Muscle of leg (tissue), 11 donors: ENCODE results near the gene CALR. TPM values are rescaled to one million over a fixed set of nuclear protein-coding genes. Genes with fewer than 3 reads are reported as not detected.
"Not testable (repeated sequence)": the region's sequence is repeated elsewhere in the genome, so short reads cannot be mapped to it uniquely, and the experiment has no call there.

ENCODE experiments used
- DNase-seq: peaks from one replicate; pipeline ENCODE4 v3.0.0; 2013
- H3K27ac ChIP-seq: one replicate; pipeline ENCODE4 v1.5.1; 2013; ENCODE audit warnings: mild to moderate bottlenecking, low read length, control low read depth
- H3K27me3 ChIP-seq: one replicate; pipeline ENCODE4 v1.6.1; 2013; ENCODE audit warnings: low read length; ENCODE audit not compliant: control insufficient read depth, insufficient read depth
- H3K36me3 ChIP-seq: one replicate; pipeline ENCODE4 v1.6.1; 2013; ENCODE audit warnings: low read length; ENCODE audit not compliant: control insufficient read depth, insufficient read depth
- H3K4me1 ChIP-seq: one replicate; pipeline ENCODE4 v1.6.1; 2013; ENCODE audit warnings: low read length; ENCODE audit not compliant: control insufficient read depth, insufficient read depth
- H3K4me3 ChIP-seq: one replicate; pipeline ENCODE4 v1.5.1; 2013; ENCODE audit warnings: low read length, control low read depth
- H3K9me3 ChIP-seq: replicated peaks from 2 replicates; pipeline ENCODE4 v1.6.1; 2013; ENCODE audit warnings: low read depth, low read length; ENCODE audit not compliant: control insufficient read depth
- WGBS: methylation state at CpG from one replicate; pipeline ENCODE4 v1.1.5; 2013; ENCODE audit warnings: missing lambda C conversion rate; ENCODE audit not compliant: insufficient coverage; 5-methylcytosine and 5-hydroxymethylcytosine counted together
- polyA plus RNA-seq, 8 donors: library from polyadenylated mRNA; unstranded; fragments of 120-200 nt; gene quantifications; one replicate each; pipeline versions ENCODE4 v1.2.1 to v1.2.3, GENCODE V29; 2013; ENCODE audit warnings: inconsistent platforms in 1 of 8, low replicate concordance in 1 of 8; ENCODE audit not compliant: insufficient read length in 8 of 8, insufficient read depth in 1 of 8
- total RNA-seq: library from RNA; stranded (reverse); fragments of 120-200 nt; gene quantifications from one replicate; pipeline ENCODE4 v1.2.4, GENCODE V29; 2013

CALR gene
- total and polyA plus RNA-seq, 9 donors = 380 to 643 (median 443) TPM

DNA sequence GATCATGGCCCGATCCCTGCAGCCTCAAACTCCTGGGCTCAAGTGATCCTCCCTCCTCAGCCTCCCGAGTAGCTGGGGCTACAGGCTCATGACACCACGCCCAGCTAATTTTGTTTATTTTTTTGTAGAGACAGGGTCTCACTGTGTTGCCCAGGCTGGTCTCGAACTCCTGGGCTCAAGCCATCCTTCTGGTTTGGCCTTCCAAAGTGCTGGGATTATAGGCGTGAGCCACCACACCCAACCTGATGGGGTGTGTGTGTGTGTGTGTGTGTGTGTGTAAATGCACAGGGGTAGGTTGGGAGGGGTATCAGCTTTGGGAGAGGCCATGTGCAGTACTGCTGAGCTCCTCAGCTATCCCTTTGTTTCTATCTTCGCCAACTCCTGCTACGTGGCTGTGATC is 37.7 kb downstream of the CALR start:
- H3K27me3 ChIP-seq, H3K4me3 ChIP-seq, H3K36me3 ChIP-seq, H3K27ac ChIP-seq, H3K9me3 ChIP-seq, DNase-seq: not testable (repeated sequence)
- WGBS = 84% methylated on average over 3 of the region's 7 CpGs
- H3K4me1 ChIP-seq = peaks cover 19% of the 10 kb centered on the region

DNA sequence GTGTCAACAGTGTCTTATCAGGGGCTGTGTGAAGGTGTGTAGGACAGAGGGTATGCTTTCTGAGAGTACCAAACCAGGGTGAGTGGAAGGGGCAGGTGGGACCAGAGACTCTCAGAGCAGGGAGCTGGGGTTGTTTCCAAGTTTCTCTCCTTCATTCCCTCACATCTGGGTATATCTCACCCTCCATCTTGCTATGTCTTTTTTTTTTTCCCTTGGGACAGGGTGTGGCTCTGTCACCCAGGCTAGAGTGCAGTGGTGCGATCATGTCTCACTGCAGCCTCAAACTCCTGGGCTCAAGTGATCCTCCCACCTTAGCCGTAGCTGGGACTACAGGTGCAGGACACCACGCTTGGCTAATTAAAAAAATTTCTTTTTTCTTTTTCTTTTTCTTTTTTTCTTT is 41.6 kb downstream of the CALR start:
- Histone ChIP-seq H3K4me1 (peaks cover 30% of the 10 kb centered on the region), H3K4me3 (no peak overlapping the region), H3K9me3 (no peaks in the 10 kb centered on the region), H3K36me3 (no peaks in the 10 kb centered on the region), H3K27ac (no peak overlapping the region), H3K27me3 (no peaks in the 10 kb centered on the region)
- 85% methylated on average over 3 of the region's 3 CpGs for WGBS
- DNase-seq = no peak

DNA sequence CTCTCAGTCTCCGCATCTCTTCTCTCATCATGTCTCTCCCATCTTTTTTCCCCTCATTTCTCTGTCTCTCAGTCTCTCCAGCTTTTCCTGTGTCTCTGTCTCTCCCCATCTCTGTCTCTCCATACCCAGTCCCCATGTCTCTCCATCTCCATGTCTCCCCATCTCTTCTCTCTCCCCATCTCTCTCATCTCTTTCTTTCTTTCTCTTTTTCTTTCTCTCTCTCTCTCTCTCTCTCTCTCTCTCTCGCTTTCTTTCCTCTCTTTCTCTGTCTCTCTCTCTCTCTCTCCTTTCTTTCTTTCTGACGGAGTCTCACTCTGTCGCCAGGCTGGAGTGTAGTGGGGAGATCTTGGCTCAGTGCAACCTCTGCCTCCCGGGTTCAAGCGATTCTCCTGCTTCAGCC is 44.2 kb downstream of the CALR start:
- Histone ChIP-seq H3K9me3 (no peaks in the 10 kb centered on the region), H3K27me3 (no peaks in the 10 kb centered on the region), H3K4me1 (peaks cover 33% of the 10 kb centered on the region), H3K27ac (no peak overlapping the region), H3K36me3 (no peaks in the 10 kb centered on the region), H3K4me3 (no peak overlapping the region)
- no peak for DNase-seq
- 80% methylated on average over 2 of the region's 6 CpGs for WGBS

DNA sequence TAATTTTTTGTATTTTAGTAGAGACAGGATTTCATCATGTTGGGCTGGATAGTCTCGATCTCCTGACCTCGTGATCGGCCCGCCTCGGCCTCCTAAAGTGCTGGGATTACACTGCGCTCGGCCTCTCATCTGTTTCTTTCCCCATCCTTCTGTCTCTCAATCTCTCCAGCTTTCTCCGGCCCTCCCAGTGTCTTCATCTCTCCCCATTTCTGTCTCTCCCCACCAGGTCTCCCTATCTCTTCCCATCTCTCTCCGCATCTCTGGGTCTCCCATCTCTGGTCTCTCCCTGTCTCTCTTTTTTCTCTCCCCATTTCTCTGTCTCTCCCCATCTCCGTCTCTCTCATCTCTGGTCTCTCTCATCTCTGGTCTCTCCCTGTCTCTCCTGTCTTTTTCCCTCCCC is 44.7 kb downstream of the CALR start:
- peak overlapping the region; percentile 36 for H3K4me3 ChIP-seq
- DNase-seq = no peak
- peaks cover 31% of the 10 kb centered on the region for H3K4me1 ChIP-seq
- H3K9me3 ChIP-seq = no peaks in the 10 kb centered on the region
- WGBS = 71% methylated on average over 10 of the region's 10 CpGs
- no peaks in the 10 kb centered on the region for H3K36me3 ChIP-seq
- no peaks in the 10 kb centered on the region for H3K27me3 ChIP-seq
- H3K27ac ChIP-seq = no peak overlapping the region

DNA sequence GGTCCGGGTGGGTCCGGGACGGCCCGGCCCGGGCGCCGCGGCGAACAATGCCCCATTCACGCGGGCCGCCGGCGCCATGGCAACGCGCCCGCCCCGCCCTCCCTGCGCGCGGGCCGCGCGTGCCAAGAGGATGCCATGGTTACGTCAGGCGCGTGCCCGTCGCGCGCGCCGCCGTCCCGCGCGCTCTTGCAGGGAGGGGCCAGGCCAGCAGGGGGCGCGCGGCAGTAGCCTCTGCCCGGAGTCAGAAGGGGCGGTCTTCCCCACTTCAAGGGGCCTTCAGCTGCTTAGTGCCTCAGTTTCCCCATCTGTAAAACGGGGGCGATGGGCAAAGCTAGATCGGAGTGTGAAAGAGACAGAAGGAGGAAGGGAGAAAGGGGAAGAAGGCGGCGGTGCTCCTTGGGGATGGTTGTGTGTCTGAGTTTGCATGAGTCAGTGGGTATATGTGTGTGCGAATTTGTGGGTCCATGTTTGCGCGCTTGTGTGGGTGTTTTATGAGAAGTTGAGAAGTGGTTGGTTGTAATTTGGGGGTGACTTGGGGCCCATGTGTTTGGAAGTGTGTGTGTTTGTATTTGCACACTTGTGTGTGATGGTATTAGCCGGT is 45.2 kb downstream of the CALR start:
- Histone ChIP-seq H3K9me3 (no peaks in the 10 kb centered on the region), H3K4me1 (peaks cover 30% of the 10 kb centered on the region), H3K27ac (no peak overlapping the region), H3K4me3 (peak overlapping the region; percentile 36), H3K36me3 (no peaks in the 10 kb centered on the region), H3K27me3 (no peaks in the 10 kb centered on the region)
- WGBS = 11% methylated on average over 49 of the region's 51 CpGs
- DNase-seq = peak; percentile 83

DNA sequence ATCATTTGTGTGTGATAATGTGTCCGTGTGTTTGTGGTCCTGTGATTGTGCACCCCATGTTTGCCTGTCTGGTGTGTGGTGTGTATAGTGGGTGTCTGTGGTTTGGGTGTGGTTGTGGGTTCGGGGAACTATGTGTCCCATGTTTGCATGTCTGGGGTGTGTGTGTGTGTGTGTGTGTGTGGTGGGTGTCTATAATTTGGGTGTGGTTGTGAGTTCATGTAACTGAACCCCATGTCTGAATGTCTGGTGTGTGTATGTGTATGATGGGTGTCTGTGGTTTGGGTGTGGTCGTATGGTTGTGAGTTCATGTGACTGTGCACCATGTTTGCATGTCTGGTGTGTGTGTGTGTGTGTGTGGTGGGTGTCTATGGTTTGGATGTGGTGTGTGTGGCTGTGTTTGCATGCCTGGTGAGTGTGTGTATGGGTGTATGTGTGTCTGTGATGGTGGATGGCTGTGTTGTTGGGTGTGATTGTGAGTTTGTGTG is 45.8 kb downstream of the CALR start:
- 93% methylated on average over 3 of the region's 3 CpGs for WGBS
- H3K36me3 ChIP-seq = no peaks in the 10 kb centered on the region
- no peaks in the 10 kb centered on the region for H3K27me3 ChIP-seq
- no peaks in the 10 kb centered on the region for H3K9me3 ChIP-seq
- no peak for DNase-seq
- H3K4me1 ChIP-seq = peaks cover 30% of the 10 kb centered on the region
- no peak overlapping the region for H3K4me3 ChIP-seq
- H3K27ac ChIP-seq = peak overlapping the region; percentile 32

DNA sequence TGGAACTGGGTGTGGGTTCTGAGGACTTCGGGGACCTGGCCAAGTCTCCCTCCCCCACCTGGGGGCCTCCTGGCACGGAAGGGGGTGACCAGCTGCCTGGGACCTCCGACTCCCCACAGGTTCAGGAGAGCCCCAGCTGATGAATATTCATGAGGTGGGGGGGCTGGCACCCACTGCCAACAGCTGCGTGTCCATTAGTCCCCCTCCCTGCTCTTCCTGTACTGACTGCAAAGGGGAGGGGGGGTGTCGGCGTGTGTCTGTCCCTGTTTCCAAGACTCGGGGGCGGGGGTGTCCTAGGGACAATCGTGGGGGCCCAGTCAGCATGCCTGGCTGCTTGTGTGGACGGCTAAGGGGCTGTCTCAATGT is 46.3 kb downstream of the CALR start:
- H3K9me3 ChIP-seq = no peaks in the 10 kb centered on the region
- H3K27me3 ChIP-seq = peaks cover under 1% of the 10 kb centered on the region
- WGBS = 33% methylated on average over 6 of the region's 10 CpGs
- H3K36me3 ChIP-seq = no peaks in the 10 kb centered on the region
- H3K4me1 ChIP-seq = peaks cover 30% of the 10 kb centered on the region
- H3K27ac ChIP-seq = peak overlapping the region; percentile 85
- no peak for DNase-seq
- no peak overlapping the region for H3K4me3 ChIP-seq

GRCh38 chr19:12985049-12985776 is 46.8 kb downstream of the CALR start:
- H3K27me3 ChIP-seq = peaks cover 4% of the 10 kb centered on the region
- no peaks in the 10 kb centered on the region for H3K36me3 ChIP-seq
- H3K4me3 ChIP-seq = no peak overlapping the region
- peaks cover 30% of the 10 kb centered on the region for H3K4me1 ChIP-seq
- DNase-seq = peak; percentile 91
- 35% methylated on average over 16 of the region's 16 CpGs for WGBS
- H3K9me3 ChIP-seq = no peaks in the 10 kb centered on the region
- peak overlapping the region; percentile 85 for H3K27ac ChIP-seq

DNA sequence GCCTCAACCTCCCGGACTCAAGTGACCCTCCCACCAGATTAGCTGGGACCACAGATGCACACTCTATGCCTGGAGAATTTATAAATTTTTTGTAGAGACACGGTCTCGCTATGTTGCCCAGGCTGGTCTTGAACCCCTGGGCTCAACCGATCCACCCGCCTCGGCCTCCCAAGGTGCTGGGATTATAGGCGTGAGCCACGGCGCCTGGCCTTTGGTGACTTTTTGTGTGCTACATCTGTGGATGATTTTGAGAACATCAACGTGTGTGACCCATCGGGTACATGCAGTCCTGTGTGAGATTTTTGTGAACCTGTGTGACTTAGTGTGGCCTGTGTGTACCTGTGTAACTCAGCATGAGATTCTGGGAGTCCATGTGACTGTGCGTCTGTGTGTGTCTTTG is 48.3 kb downstream of the CALR start:
- Histone ChIP-seq H3K4me1 (peaks cover 30% of the 10 kb centered on the region), H3K36me3 (no peaks in the 10 kb centered on the region), H3K9me3 (no peaks in the 10 kb centered on the region), H3K27ac (no peak overlapping the region), H3K27me3 (peaks cover 4% of the 10 kb centered on the region), H3K4me3 (no peak overlapping the region)
- WGBS = 87% methylated on average over 11 of the region's 12 CpGs
- DNase-seq = no peak

- Histone ChIP-seq H3K36me3 (no peaks in the 10 kb centered on the region), H3K9me3 (no peaks in the 10 kb centered on the region), H3K27me3 (peaks cover 4% of the 10 kb centered on the region), H3K4me1 (peaks cover 30% of the 10 kb centered on the region), H3K4me3 (no peak overlapping the region), H3K27ac (no peak overlapping the region)
- DNase-seq = no peak
- WGBS = 50% methylated on average over 1 of the region's 3 CpGs
Measured at GRCh38 chr19:12987190-12987589, 48.8 kb downstream of the CALR start.
